ENCODE results near the gene RIMS3.
"Not testable (repeated sequence)": the region's sequence is repeated elsewhere in the genome, so short reads cannot be mapped to it uniquely, and the experiment has no call there.

RIMS3 gene

GRCh38 chr1:40629546-40629945, 35.9 kb downstream of the RIMS3 start:
- not testable (repeated sequence) for DNase-seq

- no peak for DNase-seq
Measured at GRCh38 chr1:40628903-40629292, 36.6 kb downstream of the RIMS3 start.

GRCh38 chr1:40627987-40628902, 37.2 kb downstream of the RIMS3 start:
- DNase-seq = no peak

GRCh38 chr1:40626383-40626770, 39.1 kb downstream of the RIMS3 start:
- DNase-seq = no peak

- DNase-seq = no peak
Measured at GRCh38 chr1:40625476-40626382, 39.8 kb downstream of the RIMS3 start.

GRCh38 chr1:40625076-40625475, 40.4 kb downstream of the RIMS3 start:
- DNase-seq = no peak

- no peak for DNase-seq
Measured at GRCh38 chr1:40622936-40623629, 42.4 kb downstream of the RIMS3 start.

- DNase-seq = no peak
Measured at GRCh38 chr1:40621821-40622450, 43.5 kb downstream of the RIMS3 start.

- DNase-seq = no peak
Measured at GRCh38 chr1:40620586-40621210, 44.8 kb downstream of the RIMS3 start.

GRCh38 chr1:40620150-40620549, 45.3 kb downstream of the RIMS3 start:
- DNase-seq = no peak

GRCh38 chr1:40618108-40618507, 47.4 kb downstream of the RIMS3 start:
- no peak for DNase-seq

- peak; percentile 71 for DNase-seq
Measured at GRCh38 chr1:40612345-40612831, 53.1 kb downstream of the RIMS3 start.

- no peak for DNase-seq
Measured at GRCh38 chr1:40610156-40610555, 55.3 kb downstream of the RIMS3 start.

GRCh38 chr1:40607921-40608320, 57.6 kb downstream of the RIMS3 start:
- DNase-seq = no peak

GRCh38 chr1:40606978-40607377, 58.5 kb downstream of the RIMS3 start:
- DNase-seq = no peak

- DNase-seq = no peak
Measured at GRCh38 chr1:40606194-40606593, 59.3 kb downstream of the RIMS3 start.

GRCh38 chr1:40599926-40600325, 65.6 kb downstream of the RIMS3 start:
- DNase-seq = no peak

- no peak for DNase-seq
Measured at GRCh38 chr1:40595623-40596022, 69.9 kb downstream of the RIMS3 start.

- DNase-seq = no peak
Measured at GRCh38 chr1:40594187-40594531, 71.3 kb downstream of the RIMS3 start.

GRCh38 chr1:40593449-40594186, 71.9 kb downstream of the RIMS3 start:
- DNase-seq = no peak

GRCh38 chr1:40592107-40592803, 73.2 kb downstream of the RIMS3 start:
- no peak for DNase-seq

Data from activated T-cell treated with anti-CD3 and anti-CD28 coated beads for 4 hours (primary cell).